ENCODE data around the gene MTFP1. TPM values are rescaled to one million over a fixed set of nuclear protein-coding genes. Genes with fewer than 3 reads are reported as not detected.
A peak's percentile ranks its signal among the peaks of the same experiment; 100 is the strongest.
"Not testable (repeated sequence)": the region's sequence is repeated elsewhere in the genome, so short reads cannot be mapped to it uniquely, and the experiment has no call there.

Gene MTFP1
- total RNA-seq, 1 donor from 2014 or later: 79.3 TPM

DNA sequence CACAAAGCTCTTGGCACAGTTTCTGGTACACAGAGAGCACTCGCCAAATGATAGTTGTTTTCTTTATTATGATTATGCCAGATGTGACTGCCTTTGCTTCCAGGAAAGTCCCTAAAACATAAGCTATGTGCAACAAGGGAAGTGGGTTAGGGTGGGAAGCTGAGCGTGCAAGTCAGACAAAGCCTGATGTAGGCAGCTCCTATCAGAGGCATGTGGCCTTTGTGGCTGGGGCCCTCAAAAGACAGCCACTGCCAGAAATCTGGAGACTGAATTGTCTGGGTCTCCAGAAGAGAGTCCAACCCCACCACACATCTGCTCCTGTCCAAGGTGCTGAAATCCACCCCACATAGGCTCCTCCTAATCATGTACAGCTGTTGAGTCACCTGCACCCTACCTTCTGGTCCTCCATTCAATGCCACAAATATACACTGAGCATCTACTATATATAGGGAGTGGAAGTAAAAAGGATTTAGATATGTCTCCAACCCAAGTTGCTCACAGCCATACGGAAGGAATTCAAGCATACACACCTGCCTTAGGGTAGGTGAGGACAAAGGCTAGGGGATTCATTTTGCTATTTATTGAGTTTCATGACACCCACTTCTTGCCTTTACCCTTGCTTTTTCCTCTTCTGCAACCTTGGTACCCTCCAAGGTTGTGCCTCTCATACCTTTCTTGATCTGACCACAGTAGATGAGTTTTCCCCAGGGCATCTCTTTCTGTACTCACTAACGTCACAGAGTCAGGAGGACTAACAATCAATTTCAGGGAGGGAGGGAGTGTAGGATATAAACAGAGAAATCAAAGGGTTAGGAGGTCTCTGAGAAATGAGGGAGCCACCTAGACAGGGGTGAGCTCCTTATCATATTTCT lies 33.8 kb downstream of the MTFP1 start:
- peaks cover 8% of the 10 kb centered on the region for H3K4me1 Mint-ChIP-seq
- no peak overlapping the region for H3K27ac Mint-ChIP-seq
- no peak overlapping the region for H3K4me3 Mint-ChIP-seq
- H3K36me3 Mint-ChIP-seq (ENCODE audit: low read depth): no peaks in the 10 kb centered on the region
- intact Hi-C loops (cut with micrococcal nuclease): no loop called here
- no peaks in the 10 kb centered on the region for H3K9me3 Mint-ChIP-seq
- H3K27me3 Mint-ChIP-seq: no peaks in the 10 kb centered on the region
- DNase-seq: peak; percentile 86

GRCh38 chr22:30460147-30460546 lies 34.6 kb downstream of the MTFP1 start:
- Mint-ChIP-seq H3K36me3 (ENCODE audit: low read depth) (no peaks in the 10 kb centered on the region), H3K27me3 (peaks cover 4% of the 10 kb centered on the region), H3K4me1 (peaks cover 8% of the 10 kb centered on the region), H3K9me3 (peaks cover 7% of the 10 kb centered on the region), H3K27ac (no peak overlapping the region), H3K4me3 (no peak overlapping the region)
- intact Hi-C loops (cut with micrococcal nuclease): no loop called here
- DNase-seq: no peak

DNA sequence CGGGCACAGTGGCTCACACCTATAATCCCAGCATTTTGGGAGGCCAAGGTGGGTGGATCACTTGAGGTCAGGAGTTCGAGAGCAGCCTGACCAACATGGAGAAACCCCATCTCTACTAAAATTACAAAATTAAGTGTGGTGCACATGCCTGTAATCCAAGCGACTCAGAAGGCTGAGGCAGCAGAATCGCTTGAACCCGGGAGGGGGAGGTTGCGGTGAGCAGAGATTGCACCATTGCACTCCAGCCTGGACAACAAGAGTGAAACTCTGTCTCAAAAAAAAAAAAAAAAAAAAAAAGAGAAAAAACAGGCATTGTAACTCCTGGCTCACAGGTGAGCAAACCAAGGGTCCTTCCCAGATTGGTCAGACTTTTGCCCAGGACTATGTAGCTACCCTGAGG lies 35.0 kb downstream of the MTFP1 start:
- intact Hi-C loops (cut with micrococcal nuclease); DNase-seq; H3K4me1 Mint-ChIP-seq; H3K27me3 Mint-ChIP-seq; H3K4me3 Mint-ChIP-seq; H3K36me3 Mint-ChIP-seq (ENCODE audit: low read depth); H3K27ac Mint-ChIP-seq: not testable (repeated sequence)
- peaks cover 11% of the 10 kb centered on the region for H3K9me3 Mint-ChIP-seq

DNA sequence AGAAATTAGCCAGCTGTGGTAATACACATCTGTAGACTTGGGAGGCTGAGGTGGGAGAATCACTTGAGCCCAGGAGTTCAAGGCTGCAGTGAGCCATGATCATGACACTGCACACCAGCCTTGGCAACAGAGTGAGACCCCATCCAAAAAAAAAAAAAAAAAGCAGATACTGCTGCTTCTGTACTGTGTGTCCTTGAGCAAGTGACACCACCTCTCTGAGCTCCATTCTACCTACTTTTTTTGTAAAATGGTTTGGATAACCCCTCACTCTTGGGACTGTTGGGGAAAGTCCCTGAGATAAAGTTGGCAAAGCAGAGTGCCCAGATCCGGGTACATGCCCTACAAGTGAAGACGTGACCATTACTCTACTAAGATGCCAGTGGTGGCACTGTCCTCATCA lies 43.6 kb downstream of the MTFP1 start:
- H3K9me3 Mint-ChIP-seq: peaks cover 13% of the 10 kb centered on the region
- intact Hi-C loops (cut with micrococcal nuclease): no loop called here
- peaks cover 8% of the 10 kb centered on the region for H3K4me1 Mint-ChIP-seq
- no peak overlapping the region for H3K27ac Mint-ChIP-seq
- H3K36me3 Mint-ChIP-seq (ENCODE audit: low read depth): no peaks in the 10 kb centered on the region
- H3K4me3 Mint-ChIP-seq: no peak overlapping the region
- H3K27me3 Mint-ChIP-seq: peaks cover 14% of the 10 kb centered on the region
- no peak for DNase-seq

DNA sequence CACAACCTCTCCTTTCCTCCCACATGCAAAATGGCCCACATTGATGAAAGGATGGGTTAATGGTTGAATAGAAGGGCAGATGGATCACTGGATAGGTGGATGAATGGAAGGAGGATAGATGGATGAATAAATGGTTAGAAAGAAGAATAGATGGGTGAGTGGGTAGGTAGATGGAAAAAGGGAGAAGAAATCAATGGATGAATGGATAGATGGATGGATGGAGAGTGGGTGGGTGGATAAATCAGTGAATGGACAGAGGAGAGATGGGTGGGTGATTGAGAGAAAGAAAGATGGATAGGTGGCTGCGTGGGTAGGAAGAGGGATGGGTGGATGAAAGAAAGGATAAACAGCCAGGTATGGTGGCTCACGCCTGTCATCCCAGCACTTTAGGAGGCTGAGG lies 45.1 kb downstream of the MTFP1 start:
- peaks cover 8% of the 10 kb centered on the region for H3K4me1 Mint-ChIP-seq
- H3K36me3 Mint-ChIP-seq (ENCODE audit: low read depth): no peaks in the 10 kb centered on the region
- intact Hi-C loops (cut with micrococcal nuclease): no loop called here
- H3K27me3 Mint-ChIP-seq: peaks cover 14% of the 10 kb centered on the region
- H3K27ac Mint-ChIP-seq: no peak overlapping the region
- H3K9me3 Mint-ChIP-seq: peaks cover 2% of the 10 kb centered on the region
- H3K4me3 Mint-ChIP-seq: no peak overlapping the region
- DNase-seq: no peak

DNA sequence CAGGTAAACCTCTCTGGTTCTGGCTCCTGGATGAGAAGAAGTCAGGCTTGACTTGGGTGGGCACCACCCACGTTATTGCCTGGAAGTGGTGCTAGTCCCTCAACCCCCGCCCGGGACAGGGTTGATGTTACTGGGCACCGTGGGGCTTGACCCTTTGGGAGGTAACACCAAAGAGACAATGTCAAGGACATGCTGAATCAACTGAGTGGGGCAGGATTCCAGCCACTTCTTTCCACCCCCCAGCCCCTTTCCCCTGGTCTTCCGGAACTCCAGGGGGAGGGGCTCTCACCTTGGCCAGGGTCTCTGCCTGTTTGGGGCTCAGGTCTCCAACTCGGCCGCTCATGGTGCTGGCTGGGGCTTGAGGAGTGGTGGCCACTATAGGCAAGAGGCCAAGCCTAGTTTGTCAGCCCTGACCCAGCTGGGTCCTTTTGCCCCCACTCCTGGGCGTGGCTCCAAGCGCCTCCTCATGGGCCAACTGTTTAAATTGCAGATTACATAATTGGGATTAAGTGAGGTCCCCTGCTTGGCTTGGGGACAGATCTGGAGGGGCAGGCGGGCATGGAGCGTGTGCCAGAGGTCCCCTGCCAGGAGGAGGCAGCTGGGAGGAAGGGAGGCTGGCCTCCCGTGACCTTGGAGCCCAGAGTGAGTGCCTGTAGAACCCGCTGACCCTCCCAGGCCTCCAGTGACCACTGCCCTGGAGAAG lies 46.2 kb downstream of the MTFP1 start, which contains the start of gene SEC14L3:
Gene SEC14L3 (minus strand): TSS at position 402 of the 703 bp plus-strand sequence. CDS start 59 bp downstream, at position 343.
- no peak for DNase-seq
- no peaks in the 10 kb centered on the region for H3K36me3 Mint-ChIP-seq (ENCODE audit: low read depth)
- intact Hi-C loops (cut with micrococcal nuclease): no loop called here
- H3K4me3 Mint-ChIP-seq: no peak within 1 kb of the TSS
- peaks cover 8% of the 10 kb centered on the region for H3K4me1 Mint-ChIP-seq
- no peak within 1 kb of the TSS for H3K27ac Mint-ChIP-seq
- peaks cover 15% of the 10 kb centered on the region for H3K27me3 Mint-ChIP-seq
- H3K9me3 Mint-ChIP-seq: no peaks in the 10 kb centered on the region

- peaks cover 8% of the 10 kb centered on the region for H3K4me1 Mint-ChIP-seq
- H3K36me3 Mint-ChIP-seq (ENCODE audit: low read depth): no peaks in the 10 kb centered on the region
- H3K27ac Mint-ChIP-seq: no peak overlapping the region
- no peak overlapping the region for H3K4me3 Mint-ChIP-seq
- DNase-seq: no peak
- no peaks in the 10 kb centered on the region for H3K9me3 Mint-ChIP-seq
- intact Hi-C loops (cut with micrococcal nuclease): no loop called here
- peaks cover 15% of the 10 kb centered on the region for H3K27me3 Mint-ChIP-seq
Observed at GRCh38 chr22:30472994-30473720, 47.6 kb downstream of the MTFP1 start.

DNA sequence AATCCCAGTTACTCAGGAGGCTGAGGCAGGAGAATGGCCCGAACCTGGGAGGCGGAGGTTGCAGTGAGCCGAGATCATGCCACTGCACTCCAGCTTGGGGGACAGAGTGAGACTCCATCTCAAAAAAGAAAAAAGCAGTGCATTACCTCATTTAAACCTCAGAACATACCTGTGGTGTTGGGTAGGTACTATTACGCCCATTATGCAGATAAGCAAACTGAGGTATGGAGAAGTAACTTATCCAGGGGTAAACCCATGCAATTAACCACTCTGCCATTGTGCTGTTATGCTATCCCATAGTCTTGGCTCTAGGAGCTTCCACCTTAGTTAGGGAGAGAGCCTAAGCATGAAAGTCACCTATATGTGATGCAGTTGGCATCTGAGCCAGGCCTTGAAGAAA lies 48.6 kb downstream of the MTFP1 start:
- no peak overlapping the region for H3K27ac Mint-ChIP-seq
- no peaks in the 10 kb centered on the region for H3K9me3 Mint-ChIP-seq
- H3K4me3 Mint-ChIP-seq: no peak overlapping the region
- intact Hi-C loops (cut with micrococcal nuclease): no loop called here
- no peaks in the 10 kb centered on the region for H3K36me3 Mint-ChIP-seq (ENCODE audit: low read depth)
- peaks cover 15% of the 10 kb centered on the region for H3K27me3 Mint-ChIP-seq
- no peak for DNase-seq
- H3K4me1 Mint-ChIP-seq: peaks cover 8% of the 10 kb centered on the region

- no peaks in the 10 kb centered on the region for H3K9me3 Mint-ChIP-seq
- H3K4me1 Mint-ChIP-seq: peaks cover 8% of the 10 kb centered on the region
- DNase-seq: peak; percentile 64
- no peak overlapping the region for H3K4me3 Mint-ChIP-seq
- intact Hi-C loops (cut with micrococcal nuclease): no loop called here
- peaks cover 15% of the 10 kb centered on the region for H3K27me3 Mint-ChIP-seq
- no peak overlapping the region for H3K27ac Mint-ChIP-seq
- H3K36me3 Mint-ChIP-seq (ENCODE audit: low read depth): no peaks in the 10 kb centered on the region
Observed at GRCh38 chr22:30474683-30475424, 49.3 kb downstream of the MTFP1 start.

Other genes with a start within 250 kb of the MTFP1 start
- 509 and 511 TPM in 2 replicates for gene LIF, start 179.0 kb upstream of the MTFP1 start, total RNA-seq
- gene OSM, start 158.9 kb upstream of the MTFP1 start, total RNA-seq: 61.0 and 62.8 TPM in 2 replicates
- 4.7 and 7.3 TPM in 2 replicates for gene CASTOR1, start 136.3 kb upstream of the MTFP1 start, total RNA-seq
- gene TBC1D10A, start 98.8 kb upstream of the MTFP1 start, total RNA-seq: 18.9 and 19.3 TPM in 2 replicates
- gene SF3A1, start 68.9 kb upstream of the MTFP1 start, total RNA-seq: 314 and 319 TPM in 2 replicates
- gene CCDC157, start 68.8 kb upstream of the MTFP1 start, total RNA-seq: 2.9 and 3.2 TPM in 2 replicates
- gene RNF215, start 38.4 kb upstream of the MTFP1 start, total RNA-seq: 10.4 and 15.2 TPM in 2 replicates
- gene SEC14L2, start 28.8 kb upstream of the MTFP1 start, total RNA-seq: 25.1 and 26.7 TPM in 2 replicates
- not detected in 2 replicates for gene SEC14L3, start 46.2 kb downstream of the MTFP1 start, total RNA-seq
- gene SEC14L4, start 79.9 kb downstream of the MTFP1 start, total RNA-seq: not detected in 2 replicates
- not detected in 2 replicates for gene SEC14L6, start 121.0 kb downstream of the MTFP1 start, total RNA-seq
- gene GAL3ST1, start 148.9 kb downstream of the MTFP1 start, total RNA-seq: not detected in 2 replicates
- 170 and 173 TPM in 2 replicates for gene PES1, start 166.1 kb downstream of the MTFP1 start, total RNA-seq
- gene TCN2, start 181.4 kb downstream of the MTFP1 start, total RNA-seq: 0.35 and 0.45 TPM in 2 replicates
- gene SLC35E4, start 210.0 kb downstream of the MTFP1 start, total RNA-seq: 6.6 and 7.4 TPM in 2 replicates
- gene DUSP18, start 242.1 kb downstream of the MTFP1 start, total RNA-seq: 8.0 and 10.3 TPM in 2 replicates

All from activated CD4-positive, alpha-beta T cell treated with anti-CD3 and anti-CD28 coated beads, Interleukin-2, amount 10 ng/mL, durations not matched to agents 24 days and 14 days (primary cell).